HG03571 (cell line): ENCODE results near the gene CIC.

Experiments
- ATAC-seq: cut with Tn5 transposase; IDR thresholded peaks from one replicate; pipeline ENCODE4 v1.9.1; 2021; ENCODE audit not compliant: unreplicated experiment

The CIC gene

GRCh38 chr19:42242512-42243409, 26.3 kb upstream of the CIC start, which contains the start of gene GSK3A:
GSK3A (minus strand) TSS chr19:42242602; CDS start chr19:42242465, 137 bp downstream.
- peak; percentile 63 for ATAC-seq

DNA sequence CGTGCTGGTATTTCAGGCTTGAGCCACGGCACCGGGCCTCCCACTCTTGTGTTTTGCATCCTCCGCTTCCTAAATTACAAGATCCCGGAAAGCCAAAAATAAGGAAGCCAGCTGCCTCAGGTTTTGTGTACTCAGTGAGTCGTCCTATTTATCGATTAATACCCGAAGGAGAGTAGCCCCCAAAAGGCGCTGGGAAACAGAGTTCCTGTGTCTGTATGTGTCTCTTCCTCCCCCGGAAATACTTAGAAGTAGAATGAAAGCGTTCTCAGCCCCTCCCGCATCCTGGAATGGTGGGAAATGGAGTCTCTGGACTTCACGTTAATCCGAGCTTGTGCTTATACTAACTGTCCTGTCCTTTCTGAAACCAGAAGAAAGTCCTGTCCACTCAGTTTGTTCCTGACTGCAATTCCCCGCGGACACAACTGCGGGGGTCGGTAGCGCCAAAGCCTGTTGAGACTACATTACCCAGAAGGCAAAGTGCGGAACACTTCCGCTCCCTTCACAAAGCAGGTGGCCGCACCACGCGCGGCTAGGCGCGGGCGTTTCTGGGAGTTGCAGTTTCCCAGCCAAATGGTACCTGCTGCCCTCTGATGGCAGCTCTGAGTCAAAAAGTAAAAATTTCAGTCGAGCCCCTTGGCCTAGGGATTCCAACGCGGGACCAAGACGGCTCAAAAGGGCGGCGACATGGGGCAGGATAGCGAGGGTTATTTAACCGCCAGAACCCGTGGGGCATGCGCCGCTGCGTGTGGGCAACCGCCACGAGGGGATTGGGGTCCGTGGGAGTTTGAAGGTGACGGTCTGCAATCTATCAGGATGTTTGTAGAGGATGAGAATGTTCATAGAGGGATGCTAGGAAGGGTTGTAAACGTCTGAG, 24.5 kb upstream of the CIC start:
- ATAC-seq, result peak; percentile 39

- ATAC-seq, result no peak
These were observed 23.8 kb upstream of the CIC start for GRCh38 chr19:42245231-42245630.

- ATAC-seq, result no peak
These were observed 22.7 kb upstream of the CIC start for GRCh38 chr19:42246143-42246921.

DNA sequence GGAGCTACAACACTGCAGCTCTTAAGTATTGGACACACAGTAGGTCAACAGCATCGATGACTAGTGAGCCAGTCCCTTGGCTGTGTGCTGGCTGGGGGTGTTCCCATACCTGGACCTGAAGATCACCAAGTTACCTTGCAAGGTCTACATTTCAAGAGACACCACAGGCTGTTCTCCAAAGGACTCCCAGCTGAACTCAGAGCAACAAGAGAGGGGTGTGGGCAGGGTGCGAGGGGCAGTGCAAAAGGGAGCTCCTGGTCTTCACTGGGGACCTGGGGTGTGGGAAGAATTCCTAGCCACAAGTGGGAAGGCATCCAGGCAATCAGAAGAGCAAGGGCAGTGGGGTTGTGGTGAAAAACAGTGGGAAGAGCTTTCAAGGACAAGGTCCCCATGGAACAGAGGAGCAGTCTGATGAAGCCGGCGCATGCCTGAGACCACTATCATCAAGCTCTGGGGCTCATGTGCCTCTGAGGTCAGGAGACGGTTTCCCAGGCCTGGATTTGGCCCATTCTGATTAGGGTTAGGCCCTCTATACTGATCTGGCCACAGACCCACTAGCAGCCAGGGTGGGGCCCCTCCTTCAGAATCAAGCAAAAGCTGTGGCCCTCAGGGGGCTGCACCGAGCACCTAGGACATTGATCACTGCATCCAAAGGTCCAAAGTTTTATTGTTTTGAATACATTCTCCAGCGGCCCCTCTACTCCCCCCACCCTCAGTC, 22.0 kb upstream of the CIC start:
- no peak for ATAC-seq

- ATAC-seq, result no peak
These were observed 21.3 kb upstream of the CIC start for GRCh38 chr19:42247640-42248199.

DNA sequence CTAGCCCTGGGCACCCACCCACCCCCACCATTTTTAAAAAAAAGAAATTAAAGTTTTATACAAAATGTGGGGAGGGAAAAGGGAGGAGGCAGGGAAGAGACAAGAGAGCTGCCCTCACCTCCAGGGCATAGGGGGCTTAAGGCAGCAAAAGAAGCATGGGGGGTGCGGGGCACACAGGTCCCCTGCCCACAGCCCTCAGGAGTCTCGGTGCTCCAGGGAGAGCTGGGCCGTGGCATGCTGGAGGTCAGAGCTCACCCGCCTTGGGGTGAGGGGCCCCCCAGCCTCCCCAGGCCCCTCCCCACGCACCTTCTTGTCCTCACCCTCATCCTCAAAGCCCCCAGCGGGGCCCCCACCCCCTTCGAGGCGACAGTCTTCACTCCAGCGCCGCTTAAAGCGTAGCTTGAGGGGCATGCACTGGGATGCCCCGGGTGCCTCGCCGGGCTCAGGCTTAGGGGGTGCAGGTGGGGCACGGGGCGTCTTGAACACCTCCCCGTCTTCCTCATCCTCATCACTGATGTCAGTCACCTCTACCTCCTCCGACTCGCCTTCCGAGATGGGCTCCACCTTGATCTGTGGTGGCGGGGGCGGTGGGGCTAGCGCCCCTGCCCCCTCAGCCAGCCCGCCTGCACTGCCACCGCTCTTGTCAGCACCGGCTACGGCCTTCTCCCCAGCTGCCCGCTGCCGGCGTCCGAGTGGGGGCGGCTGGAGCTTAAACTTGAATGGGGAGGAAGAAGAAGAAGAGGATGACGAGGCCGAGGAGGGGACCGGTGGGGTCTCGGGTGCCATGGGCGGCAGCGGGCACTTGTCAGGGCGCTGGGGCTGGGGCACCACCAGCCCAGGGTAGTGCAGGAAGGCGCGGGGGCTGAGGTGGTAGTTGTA, 20.5 kb upstream of the CIC start:
- ATAC-seq, result no peak

DNA sequence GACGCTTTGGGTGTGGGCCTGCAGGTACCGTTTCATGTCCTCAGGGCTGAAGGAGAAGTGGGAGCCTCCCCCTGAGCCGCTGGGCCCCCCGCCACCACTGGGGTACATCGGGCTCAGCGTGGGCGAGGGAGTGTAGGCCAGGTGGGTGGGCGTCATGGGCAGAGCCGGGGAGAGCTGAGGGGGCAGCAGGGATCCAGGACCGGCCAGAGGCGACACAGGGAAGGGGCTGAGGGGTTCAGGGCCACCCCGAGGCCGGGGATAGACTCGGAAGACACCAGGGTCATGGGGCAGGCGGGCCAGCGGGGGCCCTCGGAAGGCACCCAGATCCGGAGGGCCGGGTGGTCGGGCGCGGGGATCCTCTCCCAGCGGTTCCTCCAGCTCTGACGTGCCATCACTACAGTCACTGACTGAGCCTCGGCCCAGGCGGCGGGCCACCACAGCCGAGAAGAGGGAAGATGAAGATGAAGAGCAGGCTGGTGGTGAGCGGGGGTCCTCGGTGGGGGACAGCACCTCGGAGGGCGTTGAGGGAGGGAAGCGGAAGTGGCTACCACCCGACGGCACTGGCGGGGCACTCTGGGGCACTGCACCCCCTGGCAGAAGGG, 19.8 kb upstream of the CIC start:
- ATAC-seq, result no peak

DNA sequence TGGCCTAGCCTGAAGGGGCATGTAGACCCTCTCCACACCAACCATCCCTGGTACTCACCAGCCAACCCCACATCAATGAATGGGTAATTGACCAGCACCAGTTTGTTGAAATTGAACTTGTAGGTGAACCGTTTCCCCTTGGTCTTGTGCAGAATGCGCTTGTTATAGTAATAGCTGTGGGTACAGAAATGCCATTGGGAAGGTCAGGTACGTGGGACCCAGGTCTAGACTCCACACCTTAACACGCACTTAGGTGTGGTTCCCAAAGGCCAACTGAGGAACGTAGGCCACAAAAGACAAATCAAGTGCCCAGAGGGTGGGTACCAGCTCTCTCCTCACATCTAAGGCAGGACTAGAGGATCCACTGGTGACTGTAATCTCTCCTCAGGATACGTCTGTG, 19.3 kb upstream of the CIC start:
- no peak for ATAC-seq

GRCh38 chr19:42250183-42250665, 18.8 kb upstream of the CIC start:
- ATAC-seq, result no peak

DNA sequence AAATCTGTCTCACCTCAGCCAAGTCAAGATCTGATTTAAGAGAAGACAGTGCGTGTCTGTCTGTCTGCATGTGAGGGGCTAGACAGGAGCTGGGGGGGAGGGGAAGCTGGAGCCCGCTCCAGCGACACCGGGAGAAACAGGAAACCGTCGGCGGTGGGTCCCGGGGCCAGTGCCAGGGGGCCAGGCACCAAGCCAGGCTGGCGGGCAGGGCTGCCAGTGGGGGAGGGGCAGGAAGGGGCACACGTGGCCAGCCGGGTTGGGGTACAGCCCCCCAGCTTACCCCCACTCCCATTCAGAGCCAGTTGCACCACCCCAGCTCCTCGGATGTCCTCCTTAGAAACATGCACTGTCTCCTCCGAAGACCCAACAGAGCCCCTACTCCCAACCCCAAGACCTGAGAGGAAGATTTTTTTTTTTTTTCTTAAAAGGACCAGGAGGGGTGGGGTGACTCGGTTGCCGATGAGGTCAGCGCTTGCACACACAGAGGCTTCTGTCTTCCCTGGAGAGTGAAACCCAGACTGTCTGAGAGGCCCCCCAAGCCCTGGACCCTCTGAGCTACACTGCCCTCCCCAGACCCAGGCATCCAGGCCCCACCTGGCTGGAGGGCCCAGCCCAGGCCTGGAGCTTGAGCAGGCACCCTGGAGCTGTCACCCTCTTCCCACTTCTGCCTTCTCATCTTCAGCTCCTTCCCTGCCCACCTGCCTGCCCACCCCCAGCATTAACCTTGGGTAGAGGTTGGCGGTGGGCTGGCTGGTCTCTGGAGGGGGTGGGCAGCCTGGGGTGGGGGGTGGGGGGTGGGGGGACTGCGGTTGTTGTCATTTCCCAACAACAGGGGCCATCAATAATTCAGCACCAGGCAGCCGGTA, 18.2 kb upstream of the CIC start:
- ATAC-seq, result no peak

DNA sequence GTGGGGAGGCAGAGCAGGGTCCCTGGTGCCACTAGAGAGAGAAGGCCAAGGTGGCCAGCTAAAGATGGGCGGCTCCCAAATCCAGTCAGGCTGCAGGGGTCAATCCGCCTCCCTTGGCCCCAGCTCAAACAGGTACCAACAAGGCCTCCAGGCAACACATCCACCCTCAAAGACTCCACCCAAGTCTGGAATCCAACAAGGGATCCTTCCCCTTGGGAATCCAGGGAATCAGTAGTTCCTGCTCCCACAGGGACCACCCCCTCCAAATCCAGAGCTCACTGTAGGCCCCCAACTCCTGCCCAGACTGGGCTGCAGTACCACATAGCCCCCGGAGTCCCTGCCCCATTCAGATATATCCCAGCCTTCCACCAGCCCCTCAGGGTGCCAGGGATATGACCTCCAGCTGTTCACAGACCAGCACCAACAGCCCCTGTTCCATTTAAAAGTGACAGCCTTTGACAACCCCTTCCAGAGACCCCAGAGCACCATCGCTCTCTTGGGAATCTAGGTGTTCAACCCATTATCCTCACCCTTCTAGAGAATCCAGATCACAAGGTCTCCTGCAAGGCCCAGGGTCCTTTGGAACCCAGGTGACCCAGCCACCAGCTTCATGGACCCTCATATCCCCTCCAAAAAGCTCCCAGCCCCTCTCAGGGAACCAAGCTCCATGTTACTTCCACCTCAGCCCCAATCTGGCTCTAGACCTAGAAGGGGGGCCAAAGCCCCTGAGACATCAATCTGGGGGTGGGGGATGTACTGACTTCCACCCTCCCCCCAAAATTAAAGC, 17.3 kb upstream of the CIC start:
- ATAC-seq, result no peak

GRCh38 chr19:42252365-42253244, 16.4 kb upstream of the CIC start:
- no peak for ATAC-seq

- no peak for ATAC-seq
These were observed 15.6 kb upstream of the CIC start for GRCh38 chr19:42253245-42254088.
